H1 (cell line): Measurements from ENCODE around the gene SP1. TPM values are rescaled to one million over a fixed set of nuclear protein-coding genes. Genes with fewer than 3 reads are reported as not detected.

ENCODE experiments used
- CTCF ChIA-PET: fragments of 300-600 bp; sonication (Branson Sonifier 250); formaldehyde crosslinking; loops from one replicate; lab custom pipeline; 2021; ENCODE audit not compliant: partially characterized antibody; lab: Charles Lee
- POLR2A ChIA-PET: fragments of 300-600 bp; sonication (Branson Sonifier 250); formaldehyde crosslinking; loops from one replicate; lab custom pipeline; 2021; ENCODE audit warnings: inconsistent platforms; ENCODE audit not compliant: partially characterized antibody; lab: Charles Lee
- DNase-seq, 2 experiments: peaks; one replicate each; pipeline versions ENCODE4 v3.0.0 to v3.0.0-alpha.2; 2010 to 2022; ENCODE audit warnings: low spot score in 2 of 2, low read depth in 1 of 2, mixed read lengths in 1 of 2
- FAIRE-seq: peaks from 2 replicates; lab custom pipeline; 2011; peaks lifted over from hg19 to GRCh38; lab: Jason Lieb, UNC
- H2AFZ ChIP-seq: 2 replicates; pipeline ENCODE4 v1.8.1; 2012; ENCODE audit warnings: low read length, inconsistent platforms
- H2AK5ac ChIP-seq: 2 replicates; pipeline ENCODE4 v1.6.1; 2013; ENCODE audit warnings: low read depth, low read length
- H2BK120ac ChIP-seq: replicated peaks from 2 replicates; pipeline ENCODE3; 2013; ENCODE audit warnings: low read depth, low read length, inconsistent platforms
- H2BK12ac ChIP-seq: 2 replicates; pipeline ENCODE4 v1.6.1; 2013; ENCODE audit warnings: low read depth, low read length
- H2BK15ac ChIP-seq: 2 replicates; pipeline ENCODE4 v1.6.1; 2013; ENCODE audit warnings: low read length
- H2BK20ac ChIP-seq: 2 replicates; pipeline ENCODE4 v1.6.1; 2013; ENCODE audit warnings: low read length
- H2BK5ac ChIP-seq: 2 replicates; pipeline ENCODE4 v1.6.1; 2013; ENCODE audit warnings: low read depth, low read length
- H3K14ac ChIP-seq: 2 replicates; pipeline ENCODE4 v1.6.1; 2013; ENCODE audit warnings: inconsistent platforms; ENCODE audit not compliant: insufficient read length
- H3K18ac ChIP-seq: 2 replicates; pipeline ENCODE4 v1.6.1; 2013; ENCODE audit warnings: low read length; ENCODE audit errors: extremely low read depth
- H3K23ac ChIP-seq: 2 replicates; pipeline ENCODE4 v1.6.1; 2013; ENCODE audit warnings: inconsistent platforms; ENCODE audit not compliant: insufficient read length
- H3K23me2 ChIP-seq: 2 replicates; pipeline ENCODE4 v1.6.1; 2013; ENCODE audit warnings: low read depth, low read length
- H3K27ac ChIP-seq: 2 replicates; pipeline ENCODE4 v1.6.1; 2011; ENCODE audit warnings: low read depth, low read length, inconsistent platforms
- H3K27me3 ChIP-seq, 4 experiments: replicated peaks in 1 of 4; 1 replicate in 1 of 4; 2 replicates in 3 of 4; pipeline versions ENCODE4 v1.6.1 to v1.8.1; 2011 to 2013; ENCODE audit warnings: low read length in 3 of 4, mild to moderate bottlenecking in 3 of 4, inconsistent platforms in 2 of 4, mixed read lengths in 2 of 4, moderate library complexity in 1 of 4; ENCODE audit not compliant: control insufficient read depth in 3 of 4, insufficient read depth in 3 of 4; ENCODE audit errors: extremely low read depth in 1 of 4
- H3K36me3 ChIP-seq, 4 experiments: 2 replicates each; pipeline versions ENCODE4 v1.6.1 to v1.8.1; 2011 to 2013; ENCODE audit warnings: mild to moderate bottlenecking in 4 of 4, low read length in 3 of 4, moderate library complexity in 2 of 4, control low read depth in 1 of 4, inconsistent platforms in 1 of 4; ENCODE audit not compliant: insufficient read depth in 4 of 4, control insufficient read depth in 2 of 4
- H3K4ac ChIP-seq: replicated peaks from 2 replicates; pipeline ENCODE3; 2013; ENCODE audit warnings: low read length, low read depth, mixed read lengths, inconsistent platforms; ENCODE audit not compliant: insufficient read length
- H3K4me1 ChIP-seq, 4 experiments: replicated peaks in 1 of 4; 1 replicate in 1 of 4; 2 replicates in 3 of 4; pipeline versions ENCODE4 v1.6.1 to v1.8.1; 2011 to 2013; ENCODE audit warnings: low read length in 3 of 4, inconsistent platforms in 2 of 4, mixed read lengths in 1 of 4; ENCODE audit not compliant: insufficient read depth in 4 of 4, control insufficient read depth in 3 of 4
- H3K4me2 ChIP-seq, 2 experiments: 2 replicates each; pipeline versions ENCODE4 v1.6.1 to v1.8.1; 2011 to 2013; ENCODE audit warnings: low read depth in 2 of 2, low read length in 2 of 2, control low read depth in 1 of 2, inconsistent platforms in 1 of 2, mild to moderate bottlenecking in 1 of 2; ENCODE audit not compliant: insufficient read depth in 1 of 2
- H3K4me3 ChIP-seq, 4 experiments: fragments of 200-600, 300-600 bp in 1 of 4; sonication (generic), shearing (Covaris generic), sonication (Bioruptor Twin) in 1 of 4; 2 replicates each; pipeline versions ENCODE4 v1.5.1 to v1.8.1; 2011 to 2016; ENCODE audit warnings: low read length in 4 of 4, low read depth in 3 of 4, control low read depth in 2 of 4, inconsistent platforms in 2 of 4, mild to moderate bottlenecking in 2 of 4, mixed read lengths in 1 of 4, moderate library complexity in 1 of 4; ENCODE audit not compliant: insufficient read depth in 2 of 4; ENCODE audit errors: extremely low read depth in 1 of 4
- H3K56ac ChIP-seq: replicated peaks from 2 replicates; pipeline ENCODE3; 2013; ENCODE audit warnings: low read depth, mild to moderate bottlenecking, mixed read lengths, low read length, inconsistent platforms; ENCODE audit not compliant: insufficient read length
- H3K79me1 ChIP-seq: 2 replicates; pipeline ENCODE4 v1.6.1; 2013; ENCODE audit warnings: low read depth, low read length, control low read depth
- H3K79me2 ChIP-seq, 2 experiments: 2 replicates each; pipeline versions ENCODE4 v1.6.1 to v1.8.1; 2012 to 2013; ENCODE audit warnings: low read length in 2 of 2, mild to moderate bottlenecking in 2 of 2, inconsistent platforms in 1 of 2; ENCODE audit not compliant: insufficient read depth in 2 of 2, control insufficient read depth in 1 of 2
- H3K9ac ChIP-seq, 4 experiments: replicated peaks in 1 of 4; 1 replicate in 1 of 4; 2 replicates in 3 of 4; pipeline versions ENCODE4 v1.6.1 to v1.8.1; 2011 to 2013; ENCODE audit warnings: low read depth in 3 of 4, low read length in 3 of 4, control low read depth in 2 of 4, mild to moderate bottlenecking in 2 of 4, moderate library complexity in 2 of 4, inconsistent platforms in 1 of 4; ENCODE audit errors: extremely low read depth in 1 of 4
- H3K9me3 ChIP-seq, 2 experiments: 2 replicates each; pipeline versions ENCODE4 v1.6.1 to v1.8.1; 2012 to 2013; ENCODE audit warnings: mild to moderate bottlenecking in 2 of 2, moderate library complexity in 2 of 2, control low read depth in 1 of 2, inconsistent platforms in 1 of 2, low read depth in 1 of 2, low read length in 1 of 2, mixed read lengths in 1 of 2; ENCODE audit not compliant: insufficient read depth in 2 of 2
- H4K20me1 ChIP-seq, 2 experiments: replicated peaks in 1 of 2; 2 replicates each; pipeline versions ENCODE3 to v1.8.1; 2011 to 2013; ENCODE audit warnings: inconsistent platforms in 2 of 2, low read length in 2 of 2, mild to moderate bottlenecking in 1 of 2; ENCODE audit not compliant: insufficient read depth in 2 of 2, control insufficient read depth in 1 of 2
- H4K5ac ChIP-seq: 2 replicates; pipeline ENCODE4 v1.6.1; 2013; ENCODE audit warnings: low read length, low read depth, mixed read lengths, inconsistent platforms; ENCODE audit not compliant: insufficient read length
- H4K8ac ChIP-seq: 2 replicates; pipeline ENCODE4 v1.8.0; 2013; ENCODE audit warnings: mild to moderate bottlenecking, moderate library complexity, low read length, inconsistent platforms; ENCODE audit not compliant: insufficient read depth; ENCODE audit errors: extremely low read depth
- H4K91ac ChIP-seq: replicated peaks from 2 replicates; pipeline ENCODE3; 2013; ENCODE audit warnings: low read length, mixed read lengths, inconsistent platforms; ENCODE audit not compliant: insufficient read length
- BRCA1 ChIP-seq: IDR thresholded peaks from 2 replicates; pipeline ENCODE4 v1.6.1; 2012; ENCODE audit warnings: low read depth, low read length, improper control_type of control experiment
- CBX5 ChIP-seq: fragments of 300-800, 300-1000 bp; sonication (generic); IDR thresholded peaks from 2 replicates; pipeline ENCODE4 v1.7.1; 2016; ENCODE audit warnings: antibody characterized with exemption, low read length, low read depth
- CHD2 ChIP-seq: IDR thresholded peaks from 2 replicates; pipeline ENCODE4 v1.6.1; 2012; ENCODE audit warnings: low read length, improper control_type of control experiment
- GTF2F1 ChIP-seq: IDR thresholded peaks from 2 replicates; pipeline ENCODE4 v1.6.1; 2012; ENCODE audit warnings: low read depth, low read length, improper control_type of control experiment, borderline replicate concordance
- HDAC6 ChIP-seq: IDR thresholded peaks from one replicate; pipeline ENCODE4 v1.7.1; 2012; ENCODE audit warnings: low read depth, mild to moderate bottlenecking, inconsistent platforms, low read length, moderate library complexity
- KDM4A ChIP-seq: IDR thresholded peaks from one replicate; pipeline ENCODE4 v1.7.1; 2012; ENCODE audit warnings: low read depth, mild to moderate bottlenecking, moderate library complexity, low read length, inconsistent platforms; ENCODE audit not compliant: severe bottlenecking
- MAX ChIP-seq: IDR thresholded peaks from 2 replicates; pipeline ENCODE4 v1.6.1; 2012; ENCODE audit warnings: inconsistent platforms
- NRF1 ChIP-seq: IDR thresholded peaks from 2 replicates; pipeline ENCODE4 v1.6.1; 2011; ENCODE audit warnings: mild to moderate bottlenecking, low read depth, low read length, improper control_type of control experiment
- PHF8 ChIP-seq: fragments of 200-600 bp; sonication (generic); conservative IDR thresholded peaks from 2 replicates; pipeline ENCODE4 v1.7.1; 2012; ENCODE audit warnings: low read depth, mild to moderate bottlenecking, inconsistent platforms, low read length, moderate library complexity
- SAP30 ChIP-seq: fragments of 300-600 bp; sonication (generic); IDR thresholded peaks from 2 replicates; pipeline ENCODE4 v1.7.1; 2012; ENCODE audit warnings: low read length, moderate library complexity, mild to moderate bottlenecking, inconsistent platforms; ENCODE audit not compliant: insufficient read depth, insufficient replicate concordance
- SIN3A ChIP-seq, 2 experiments: IDR thresholded peaks in 1 of 2; conservative IDR thresholded peaks in 1 of 2; 2 replicates each; pipeline ENCODE4 v1.6.1; 2011 to 2012; ENCODE audit warnings: low read length in 2 of 2, improper control_type of control experiment in 1 of 2, low read depth in 1 of 2, mild to moderate bottlenecking in 1 of 2
- USF2 ChIP-seq: IDR thresholded peaks from 2 replicates; pipeline ENCODE4 v1.6.1; 2011; ENCODE audit warnings: low read length, improper control_type of control experiment
- WGBS, 2 experiments: shearing (Covaris generic) in 1 of 2; methylation state at CpG; one replicate each; pipeline versions ENCODE4 v1.1.6 to v1.1.7; 2013 to 2015; ENCODE audit warnings: low lambda C conversion rate in 2 of 2, mixed read lengths in 2 of 2, inconsistent platforms in 1 of 2, low coverage in 1 of 2, missing lambda C conversion rate in 1 of 2; ENCODE audit not compliant: insufficient replicate concordance in 2 of 2, insufficient coverage in 1 of 2, insufficient read length in 1 of 2; ENCODE audit errors: extremely low coverage in 1 of 2, missing lambda C conversion rate in 1 of 2; 5-methylcytosine and 5-hydroxymethylcytosine counted together
- polyA plus RNA-seq, 7 experiments: library from polyadenylated mRNA; depleted of rRNA in 3 of 7; stranded (reverse) in 5 of 7; unstranded in 2 of 7; fragments of >200 nt in 5 of 7; fragments of 200-250 nt in 2 of 7; gene quantifications; 1 replicate in 5 of 7; 2 replicates in 1 of 7; 4 replicates in 1 of 7; pipeline versions ENCODE4 v1.2.1 to v1.2.3, GENCODE V29; 2011 to 2013; ENCODE audit warnings: missing spikeins in 2 of 7, mixed read lengths in 2 of 7
- total RNA-seq: library from RNA; stranded (reverse); fragmentation: NEBNext Ultra II Directional; extraction: Animal tissue kit (Norgen Biotek cat#: 25700); gene quantifications from 2 replicates; pipeline ENCODE4 v1.2.1, GENCODE V29; 2021

The SP1 gene
- total and polyA plus RNA-seq, 2 of the 8 experiments (the other 6 are each of a cell fraction or from before 2014, with no cell fraction given), result 50.7 to 75.2 TPM

DNA sequence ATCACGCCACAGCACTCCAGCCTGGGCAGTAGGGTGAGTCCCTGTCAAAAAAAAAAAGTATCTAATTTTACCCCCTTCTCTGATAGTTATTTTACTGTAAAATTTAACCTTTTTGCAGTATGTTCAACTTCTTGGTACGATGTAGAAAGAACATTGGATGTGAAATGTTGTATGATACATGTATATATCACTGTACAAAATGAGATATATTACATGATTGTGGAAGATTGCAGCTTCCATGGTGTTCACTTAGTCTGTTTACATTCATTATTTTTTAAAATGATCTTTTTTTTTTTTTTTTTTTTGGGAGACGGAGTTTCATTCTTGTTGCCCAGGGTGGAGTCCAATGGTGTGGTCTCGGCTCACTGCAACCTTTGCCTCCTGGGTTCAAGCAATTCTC, 9.0 kb downstream of the SP1 start:
- no peak overlapping the region for H2BK20ac ChIP-seq
- H3K9ac ChIP-seq, result no peak overlapping the region
- H3K27ac ChIP-seq, result no peak overlapping the region
- no peak overlapping the region for H3K14ac ChIP-seq
- H3K9me3 ChIP-seq, result no peaks in the 10 kb centered on the region
- H3K18ac ChIP-seq, result no peak overlapping the region
- no peak overlapping the region for H4K91ac ChIP-seq
- no peak overlapping the region for H3K56ac ChIP-seq
- no peaks in the 10 kb centered on the region; the same call in 1 of the 2 replicates for H3K79me1 ChIP-seq
- H2AK5ac ChIP-seq, result no peak overlapping the region
- no peaks in the 10 kb centered on the region for H3K23me2 ChIP-seq
- H4K5ac ChIP-seq, result no peak overlapping the region
- H3K4me1 ChIP-seq, result no peaks in the 10 kb centered on the region
- H2BK5ac ChIP-seq, result no peak overlapping the region
- 93% methylated on average over 4 of the region's 4 CpGs; no CpG with 5 or more reads in 1 of the 2 experiments for WGBS, 2 experiments
- no peak overlapping the region for H2BK120ac ChIP-seq
- FAIRE-seq (no peak), DNase-seq (no peak)
- peaks cover 8 to 79% of the 10 kb centered on the region in 2 experiments for H3K79me2 ChIP-seq
- H4K20me1 ChIP-seq, result peaks cover 0 to 2% of the 10 kb centered on the region in 2 experiments
- ChIA-PET POLR2A (interaction anchor here (0.6 to 4.6 kb wide), 3 partner anchors 8 to 897 kb away, joined by 5 to 22 read pairs (median 16); partner anchors contain the start of gene SP1), CTCF (interaction anchor here (3.2 kb wide), 1 partner anchor 36 kb away, joined by 25 read pairs; no protein-coding TSS in a partner anchor)
- H3K4ac ChIP-seq, result no peak overlapping the region
- no peak overlapping the region for H2AFZ ChIP-seq
- H4K8ac ChIP-seq, result no peak overlapping the region
- peaks cover 3 to 31% (median 4%) of the 10 kb centered on the region in 4 experiments; a peak in 5 of 8 replicates for H3K36me3 ChIP-seq
- H3K4me3 ChIP-seq, result no peak overlapping the region
- no peak overlapping the region; a peak in 1 of 4 replicates for H3K4me2 ChIP-seq
- no peak overlapping the region for H3K23ac ChIP-seq
- H2BK15ac ChIP-seq, result no peak overlapping the region
- H3K27me3 ChIP-seq, result no peaks in the 10 kb centered on the region
- H2BK12ac ChIP-seq, result no peak overlapping the region
- TF ChIP-seq HDAC6 (no peak), PHF8 (no peak), SIN3A (conservative IDR thresholded peaks at IDR 0.05 in 1 of 2, IDR thresholded peaks at IDR 0.05 in 1 of 2; ENCODE audit: low read depth in 1 of 2, low read length in 2 of 2) (no peak), BRCA1 (no peak), CBX5 (no peak), CHD2 (no peak), NRF1 (no peak), GTF2F1 (no peak), USF2 (no peak), MAX (no peak), SAP30 (no peak), KDM4A (no peak)
